ENCODE data around the gene DBF4. TPM values are rescaled to one million over a fixed set of nuclear protein-coding genes. Genes with fewer than 3 reads are reported as not detected.

The DBF4 gene
- total and polyA plus RNA-seq, 2 donors (not counting 1 experiment from before 2014, with no cell fraction given) = 7.8 to 21.0 TPM

DNA sequence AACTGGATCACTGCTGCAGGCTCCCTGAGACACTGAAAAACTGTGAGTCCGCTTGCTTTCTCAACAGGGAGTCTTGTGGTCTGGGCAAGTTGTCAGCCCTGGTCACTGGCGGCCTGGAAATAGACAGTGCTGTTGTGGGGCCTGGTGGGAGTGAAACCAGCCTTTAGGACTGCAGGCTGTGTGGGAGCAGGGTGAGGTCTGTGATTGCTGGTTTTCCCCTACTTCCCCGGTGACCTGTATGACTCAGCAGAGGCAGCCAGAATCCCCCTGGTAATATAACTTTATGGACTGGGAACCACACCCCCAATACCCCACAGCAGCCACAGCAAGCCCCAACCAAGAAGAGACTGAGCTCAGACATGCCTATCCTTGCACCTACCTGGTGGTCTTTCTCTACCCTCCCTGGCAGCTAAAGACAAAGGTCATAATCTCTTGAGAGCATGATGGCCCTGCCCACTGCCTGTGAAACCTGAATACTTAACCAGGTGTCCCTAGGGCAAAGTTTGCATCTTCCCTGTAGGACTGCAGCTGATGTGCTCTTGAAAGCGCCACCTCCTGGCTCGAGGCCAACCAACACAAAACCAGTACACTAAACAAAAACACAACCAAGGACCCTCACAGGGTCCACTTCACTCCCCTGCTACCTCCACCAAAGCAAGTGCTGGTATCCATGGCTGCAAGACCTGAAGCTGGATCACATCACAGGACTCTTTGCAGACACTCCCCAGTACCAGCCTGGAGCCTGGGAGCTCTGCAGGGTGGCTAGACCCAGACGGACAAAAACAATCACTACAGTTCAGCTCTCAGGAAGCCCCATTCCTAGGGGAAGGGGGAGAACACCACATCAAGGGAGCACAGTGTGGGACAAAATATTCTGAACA is 50.5 kb downstream of the DBF4 start:
- POLR2A ChIA-PET = no interaction called here
- no peaks in the 10 kb centered on the region for H3K9me3 Mint-ChIP-seq (ENCODE audit: insufficient read depth)
- Histone ChIP-seq H3K9me3 (ENCODE audit: control extremely low read depth in 1 of 3, control insufficient read depth in 2 of 3, insufficient read depth in 1 of 3, low read length in 2 of 3) (no peaks in the 10 kb centered on the region), H3K4me1 (ENCODE audit: control insufficient read depth in 2 of 2, insufficient read depth in 2 of 2, low read length in 2 of 2) (no peaks in the 10 kb centered on the region), H3K27ac (ENCODE audit: low read length in 2 of 2) (no peak overlapping the region), H3K27me3 (replicated peaks in 1 of 4; ENCODE audit: control extremely low read depth in 1 of 4, control insufficient read depth in 3 of 4, insufficient read depth in 4 of 4, low read length in 3 of 4) (no peaks in the 10 kb centered on the region), H3K9ac (ENCODE audit: low read length) (no peak overlapping the region), H3K79me2 (ENCODE audit: control insufficient read depth, insufficient read depth, low read length) (no peaks in the 10 kb centered on the region), H3K4me3 (ENCODE audit: control extremely low read depth in 1 of 5, extremely low read depth in 1 of 5, insufficient read depth in 1 of 5, low read depth in 2 of 5, low read length in 4 of 5) (no peak overlapping the region), H3K4me2 (replicated peaks; ENCODE audit: low read depth, low read length, poor library complexity, severe bottlenecking) (no peak overlapping the region), H3K36me3 (replicated peaks in 1 of 2; ENCODE audit: control extremely low read depth in 1 of 2, control insufficient read depth in 1 of 2, extremely low read depth in 1 of 2, insufficient read depth in 2 of 2, low read length in 1 of 2) (no peaks in the 10 kb centered on the region), H4K20me1 (ENCODE audit: control insufficient read depth, insufficient read depth, low read length, poor library complexity, severe bottlenecking) (no peaks in the 10 kb centered on the region), H2AFZ (ENCODE audit: insufficient read depth, low read depth, low read length, poor library complexity, severe bottlenecking) (no peak overlapping the region)
- no peaks in the 10 kb centered on the region for H3K4me1 Mint-ChIP-seq
- ATAC-seq (ENCODE audit: low read depth) (no peak), DNase-seq (no peak)
- H3K4me3 Mint-ChIP-seq = no peak overlapping the region
- peaks cover 7% of the 10 kb centered on the region for H3K27me3 Mint-ChIP-seq
- intact Hi-C loops (cut with micrococcal nuclease) = no loop called here
- H3K27ac Mint-ChIP-seq = no peak overlapping the region
- TF ChIP-seq, protein P1, sequence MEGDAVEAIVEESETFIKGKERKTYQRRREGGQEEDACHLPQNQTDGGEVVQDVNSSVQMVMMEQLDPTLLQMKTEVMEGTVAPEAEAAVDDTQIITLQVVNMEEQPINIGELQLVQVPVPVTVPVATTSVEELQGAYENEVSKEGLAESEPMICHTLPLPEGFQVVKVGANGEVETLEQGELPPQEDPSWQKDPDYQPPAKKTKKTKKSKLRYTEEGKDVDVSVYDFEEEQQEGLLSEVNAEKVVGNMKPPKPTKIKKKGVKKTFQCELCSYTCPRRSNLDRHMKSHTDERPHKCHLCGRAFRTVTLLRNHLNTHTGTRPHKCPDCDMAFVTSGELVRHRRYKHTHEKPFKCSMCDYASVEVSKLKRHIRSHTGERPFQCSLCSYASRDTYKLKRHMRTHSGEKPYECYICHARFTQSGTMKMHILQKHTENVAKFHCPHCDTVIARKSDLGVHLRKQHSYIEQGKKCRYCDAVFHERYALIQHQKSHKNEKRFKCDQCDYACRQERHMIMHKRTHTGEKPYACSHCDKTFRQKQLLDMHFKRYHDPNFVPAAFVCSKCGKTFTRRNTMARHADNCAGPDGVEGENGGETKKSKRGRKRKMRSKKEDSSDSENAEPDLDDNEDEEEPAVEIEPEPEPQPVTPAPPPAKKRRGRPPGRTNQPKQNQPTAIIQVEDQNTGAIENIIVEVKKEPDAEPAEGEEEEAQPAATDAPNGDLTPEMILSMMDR (IDR thresholded peaks at IDR 0.05) = no peak
- TF ChIP-seq EZH2 (IDR thresholded peaks at IDR 0.05; ENCODE audit: borderline replicate concordance, insufficient read depth, low read depth, low read length, poor library complexity, severe bottlenecking) = no peak
- CTCF ChIA-PET = no interaction called here
- WGBS (ENCODE audit: insufficient coverage) = 56% methylated on average over 5 of the region's 6 CpGs

DNA sequence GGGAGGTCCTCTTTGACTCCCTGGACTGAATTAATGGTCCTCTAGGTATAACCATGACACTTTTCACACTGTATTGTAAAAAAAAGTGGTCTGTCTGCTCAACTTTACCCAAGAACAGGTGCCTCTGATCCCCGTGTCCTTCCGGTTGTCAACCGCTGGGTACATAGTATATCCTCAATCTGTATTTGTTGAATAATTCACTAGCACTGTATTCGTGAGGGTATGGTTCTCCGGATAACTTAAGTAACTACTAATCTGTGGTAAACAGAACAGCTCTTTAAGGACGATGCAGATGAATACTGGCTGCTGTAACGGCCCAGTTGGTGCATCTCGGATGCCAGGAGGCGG is 57.3 kb downstream of the DBF4 start:
- intact Hi-C loops (cut with micrococcal nuclease) = no loop called here

More for the DNA sequence above, 57.3 kb downstream of the DBF4 start:
- ATAC-seq (ENCODE audit: low read depth) (no peak), DNase-seq (no peak)
- ChIA-PET POLR2A (interaction anchor here (0.9 kb wide), 1 partner anchor 57 kb away, joined by 4 read pairs; the partner anchor contains the start of genes DBF4 and SLC25A40), CTCF (interaction anchor here (1.1 kb wide), 1 partner anchor 287 kb away, joined by 3 read pairs; no protein-coding TSS in a partner anchor)
- Histone ChIP-seq H3K27ac (ENCODE audit: low read length in 2 of 2) (no peak overlapping the region), H3K27me3 (replicated peaks in 1 of 4; ENCODE audit: control extremely low read depth in 1 of 4, control insufficient read depth in 3 of 4, insufficient read depth in 4 of 4, low read length in 3 of 4) (peaks cover 0 to 10% (median 1%) of the 10 kb centered on the region in 4 experiments), H3K4me3 (ENCODE audit: control extremely low read depth in 1 of 5, extremely low read depth in 1 of 5, insufficient read depth in 1 of 5, low read depth in 2 of 5, low read length in 4 of 5) (peak overlapping the region; percentile 21 to 81 (median 64)), H3K9me3 (ENCODE audit: control extremely low read depth in 1 of 3, control insufficient read depth in 2 of 3, insufficient read depth in 1 of 3, low read length in 2 of 3) (no peaks in the 10 kb centered on the region), H3K4me1 (ENCODE audit: control insufficient read depth in 2 of 2, insufficient read depth in 2 of 2, low read length in 2 of 2) (peaks cover 8 to 16% of the 10 kb centered on the region in 2 donors), H3K79me2 (ENCODE audit: control insufficient read depth, insufficient read depth, low read length) (no peaks in the 10 kb centered on the region), H3K4me2 (replicated peaks; ENCODE audit: low read depth, low read length, poor library complexity, severe bottlenecking) (peak overlapping the region; percentile 92), H3K36me3 (replicated peaks in 1 of 2; ENCODE audit: control extremely low read depth in 1 of 2, control insufficient read depth in 1 of 2, extremely low read depth in 1 of 2, insufficient read depth in 2 of 2, low read length in 1 of 2) (no peaks in the 10 kb centered on the region), H3K9ac (ENCODE audit: low read length) (peak overlapping the region; percentile 74), H2AFZ (ENCODE audit: insufficient read depth, low read depth, low read length, poor library complexity, severe bottlenecking) (peak overlapping the region; percentile 87), H4K20me1 (ENCODE audit: control insufficient read depth, insufficient read depth, low read length, poor library complexity, severe bottlenecking) (no peaks in the 10 kb centered on the region)
- H3K27ac Mint-ChIP-seq = peak overlapping the region; percentile 84
- peak overlapping the region; percentile 92 for H3K4me3 Mint-ChIP-seq
- peaks cover 12% of the 10 kb centered on the region for H3K27me3 Mint-ChIP-seq
- no peak for TF ChIP-seq EZH2 (IDR thresholded peaks at IDR 0.05; ENCODE audit: borderline replicate concordance, insufficient read depth, low read depth, low read length, poor library complexity, severe bottlenecking)
- TF ChIP-seq, protein P1 (IDR thresholded peaks at IDR 0.05) = no peak
- H3K9me3 Mint-ChIP-seq (ENCODE audit: insufficient read depth) = no peaks in the 10 kb centered on the region
- H3K4me1 Mint-ChIP-seq = peaks cover 19% of the 10 kb centered on the region
- 6% methylated on average over 5 of the region's 9 CpGs for WGBS (ENCODE audit: insufficient coverage)
